NCI-H82 (cell line): ENCODE data around the gene EFCAB13.
"Not testable (repeated sequence)": the region's sequence is repeated elsewhere in the genome, so short reads cannot be mapped to it uniquely, and the experiment has no call there.

Experiments used
- DNase-seq: peaks from one replicate; lab custom pipeline; 2025; lab: John Stamatoyannopoulos, UW

The EFCAB13 gene

GRCh38 chr17:47325176-47325575 lies 1.4 kb downstream of the EFCAB13 start:
- no peak for DNase-seq

GRCh38 chr17:47330548-47330947 lies 6.8 kb downstream of the EFCAB13 start:
- DNase-seq = no peak

GRCh38 chr17:47332287-47332686 lies 8.5 kb downstream of the EFCAB13 start:
- DNase-seq = no peak

- no peak for DNase-seq
Measured at GRCh38 chr17:47335101-47335936, 11.6 kb downstream of the EFCAB13 start.

- no peak for DNase-seq
Measured at GRCh38 chr17:47338026-47338425, 14.3 kb downstream of the EFCAB13 start.

GRCh38 chr17:47352848-47353247 lies 29.1 kb downstream of the EFCAB13 start:
- DNase-seq = no peak

GRCh38 chr17:47358652-47359051 lies 34.9 kb downstream of the EFCAB13 start:
- DNase-seq = no peak

GRCh38 chr17:47363171-47363570 lies 39.4 kb downstream of the EFCAB13 start:
- no peak for DNase-seq

GRCh38 chr17:47367257-47367656 lies 43.5 kb downstream of the EFCAB13 start:
- DNase-seq = no peak

- DNase-seq = no peak
Measured at GRCh38 chr17:47368262-47368661, 44.5 kb downstream of the EFCAB13 start.

- DNase-seq = not testable (repeated sequence)
Measured at GRCh38 chr17:47370899-47371298, 47.1 kb downstream of the EFCAB13 start.

GRCh38 chr17:47373002-47373401 lies 49.2 kb downstream of the EFCAB13 start:
- no peak for DNase-seq

- DNase-seq = no peak
Measured at GRCh38 chr17:47376247-47376646, 52.5 kb downstream of the EFCAB13 start.

GRCh38 chr17:47388825-47389224 lies 65.1 kb downstream of the EFCAB13 start:
- DNase-seq = no peak

- DNase-seq = not testable (repeated sequence)
Measured at GRCh38 chr17:47397532-47398128, 73.9 kb downstream of the EFCAB13 start.

GRCh38 chr17:47400333-47400732 lies 76.6 kb downstream of the EFCAB13 start:
- DNase-seq = peak; percentile 16

- DNase-seq = no peak
Measured at GRCh38 chr17:47401100-47401499, 77.3 kb downstream of the EFCAB13 start.

GRCh38 chr17:47404006-47404405 lies 80.3 kb downstream of the EFCAB13 start:
- no peak for DNase-seq

- DNase-seq = no peak
Measured at GRCh38 chr17:47404875-47405274, 81.1 kb downstream of the EFCAB13 start.

GRCh38 chr17:47413872-47414271 lies 90.1 kb downstream of the EFCAB13 start:
- no peak for DNase-seq

- DNase-seq = no peak
Measured at GRCh38 chr17:47414612-47415011, 90.9 kb downstream of the EFCAB13 start.

GRCh38 chr17:47423406-47424295 lies 99.9 kb downstream of the EFCAB13 start:
- DNase-seq = peak; percentile 24

- DNase-seq = not testable (repeated sequence)
Measured at GRCh38 chr17:47425233-47425632, 101.5 kb downstream of the EFCAB13 start.
